ENCODE results near the gene ESYT2.
A peak's percentile ranks its signal among the peaks of the same experiment; 100 is the strongest.
"Not testable (repeated sequence)": the region's sequence is repeated elsewhere in the genome, so short reads cannot be mapped to it uniquely, and the experiment has no call there.

The ESYT2 gene, protein sequence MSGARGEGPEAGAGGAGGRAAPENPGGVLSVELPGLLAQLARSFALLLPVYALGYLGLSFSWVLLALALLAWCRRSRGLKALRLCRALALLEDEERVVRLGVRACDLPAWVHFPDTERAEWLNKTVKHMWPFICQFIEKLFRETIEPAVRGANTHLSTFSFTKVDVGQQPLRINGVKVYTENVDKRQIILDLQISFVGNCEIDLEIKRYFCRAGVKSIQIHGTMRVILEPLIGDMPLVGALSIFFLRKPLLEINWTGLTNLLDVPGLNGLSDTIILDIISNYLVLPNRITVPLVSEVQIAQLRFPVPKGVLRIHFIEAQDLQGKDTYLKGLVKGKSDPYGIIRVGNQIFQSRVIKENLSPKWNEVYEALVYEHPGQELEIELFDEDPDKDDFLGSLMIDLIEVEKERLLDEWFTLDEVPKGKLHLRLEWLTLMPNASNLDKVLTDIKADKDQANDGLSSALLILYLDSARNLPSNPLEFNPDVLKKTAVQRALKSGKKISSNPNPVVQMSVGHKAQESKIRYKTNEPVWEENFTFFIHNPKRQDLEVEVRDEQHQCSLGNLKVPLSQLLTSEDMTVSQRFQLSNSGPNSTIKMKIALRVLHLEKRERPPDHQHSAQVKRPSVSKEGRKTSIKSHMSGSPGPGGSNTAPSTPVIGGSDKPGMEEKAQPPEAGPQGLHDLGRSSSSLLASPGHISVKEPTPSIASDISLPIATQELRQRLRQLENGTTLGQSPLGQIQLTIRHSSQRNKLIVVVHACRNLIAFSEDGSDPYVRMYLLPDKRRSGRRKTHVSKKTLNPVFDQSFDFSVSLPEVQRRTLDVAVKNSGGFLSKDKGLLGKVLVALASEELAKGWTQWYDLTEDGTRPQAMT

DNA sequence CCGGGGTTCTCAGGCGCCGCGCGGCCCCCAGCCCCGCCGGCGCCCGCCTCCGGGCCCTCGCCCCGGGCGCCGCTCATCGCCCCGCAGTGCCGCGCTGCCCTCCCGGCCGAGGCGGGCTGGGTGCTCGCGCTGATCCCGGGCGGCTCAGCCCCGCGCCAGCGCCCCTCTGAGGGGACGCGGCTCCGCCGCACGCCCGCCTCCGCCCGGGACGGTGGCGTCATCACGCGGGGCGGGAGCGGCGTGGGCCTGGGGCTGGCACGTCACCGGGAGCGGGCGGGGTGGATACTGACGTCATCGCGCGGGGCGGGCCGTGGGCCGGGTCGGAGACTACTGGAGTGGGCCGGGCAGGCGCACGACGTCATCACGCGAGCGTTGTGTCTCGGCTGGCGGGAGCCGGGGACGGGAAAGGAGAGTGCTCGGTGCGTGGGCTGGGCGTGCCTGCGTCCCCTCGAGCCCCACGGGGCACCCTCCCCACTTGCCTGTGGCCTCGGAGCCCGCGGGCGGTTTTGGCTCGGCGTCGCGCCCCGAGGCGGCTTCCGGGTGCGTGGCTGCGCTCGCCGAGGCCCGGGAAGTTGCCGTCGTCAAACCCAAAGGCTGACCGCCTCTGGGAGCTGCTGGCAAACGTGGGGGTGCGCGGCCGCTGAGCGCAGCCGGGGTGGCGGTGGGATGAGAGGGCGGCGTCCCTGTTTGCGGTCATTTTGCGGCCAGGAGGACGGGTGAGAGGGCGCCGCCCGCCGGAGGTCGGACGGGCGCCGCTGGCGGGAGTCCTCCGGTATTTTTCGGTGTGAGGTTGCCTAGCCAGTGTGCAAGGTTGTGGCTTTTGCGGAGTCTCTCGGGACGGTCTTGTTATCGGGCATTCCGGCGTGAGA lies at the start of gene ESYT2:
Gene ESYT2 (minus strand): TSS at position 168 of the 869 bp plus-strand sequence. CDS start 91 bp downstream, at position 77.
- peak; percentile 95 to 99 for DNase-seq

- DNase-seq = not testable (repeated sequence)
Observed at GRCh38 chr7:158878151-158879079, 49.1 kb upstream of the ESYT2 start.

DNA sequence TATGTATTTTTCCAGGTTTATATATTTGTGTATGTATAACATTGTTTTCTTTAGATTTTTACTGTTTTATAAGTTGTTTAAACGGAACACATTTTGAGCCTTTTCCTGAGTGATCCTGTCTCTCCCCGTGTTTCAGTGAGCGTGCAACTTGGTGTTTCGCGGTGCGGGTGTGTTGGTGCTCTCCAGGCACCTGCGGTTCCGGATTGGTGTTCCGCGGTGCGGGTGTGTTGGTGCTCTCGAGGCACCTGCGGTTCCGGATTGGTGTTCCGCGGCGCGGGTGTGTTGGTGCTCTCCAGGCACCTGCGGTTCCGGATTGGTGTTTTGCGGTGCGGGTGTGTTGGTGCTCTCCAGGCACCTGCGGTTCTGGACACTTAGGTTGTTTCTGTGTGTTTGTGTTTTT lies 47.7 kb upstream of the ESYT2 start:
- DNase-seq = no peak

GRCh38 chr7:158869876-158870275 lies 40.6 kb upstream of the ESYT2 start:
- DNase-seq = no peak

- DNase-seq = no peak
Observed at GRCh38 chr7:158868764-158869410, 39.6 kb upstream of the ESYT2 start.

- DNase-seq = no peak
Observed at GRCh38 chr7:158867214-158867984, 38.1 kb upstream of the ESYT2 start.

DNA sequence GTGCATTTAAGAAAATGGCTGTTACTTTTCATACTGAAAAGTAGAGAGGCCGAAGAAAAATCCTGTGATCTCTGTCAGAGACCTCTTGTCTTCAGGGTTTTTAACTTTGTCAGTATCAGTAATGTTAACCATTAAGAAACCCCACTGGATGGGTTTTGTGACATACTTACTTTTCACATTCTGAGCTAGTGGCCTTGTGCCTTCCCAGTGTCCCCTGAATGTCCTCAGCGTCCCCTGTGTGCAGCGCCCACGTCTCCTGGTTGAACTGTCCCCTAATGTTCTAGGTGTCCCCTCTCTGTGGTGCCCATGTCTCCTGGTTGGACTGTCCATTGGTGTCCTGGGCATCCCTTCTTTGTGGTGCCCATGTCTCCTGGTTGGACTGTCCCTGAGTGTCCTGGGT lies 36.7 kb upstream of the ESYT2 start:
- DNase-seq = no peak

DNA sequence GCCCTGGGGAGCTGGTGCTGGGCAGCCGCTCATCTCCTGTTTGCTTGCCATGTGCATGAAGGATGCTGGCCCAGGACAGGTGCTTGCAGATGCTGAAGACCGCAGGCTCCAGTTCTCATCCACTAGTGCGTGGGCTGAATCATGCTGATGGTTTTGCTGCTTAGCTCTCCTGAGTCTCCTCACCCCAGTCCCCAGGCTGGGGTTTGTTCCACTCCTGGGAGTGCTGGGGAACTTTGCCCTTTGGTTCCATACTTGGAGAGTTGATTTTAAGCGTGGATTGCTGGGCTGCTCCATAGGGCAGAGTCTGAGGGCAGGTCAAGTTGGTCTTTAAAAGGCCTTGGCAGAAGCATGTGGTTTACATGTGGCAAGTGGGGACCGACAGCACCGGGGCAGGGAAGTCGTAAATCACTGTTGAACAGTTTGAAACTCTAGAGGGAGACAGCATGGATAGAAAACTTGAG lies 36.2 kb upstream of the ESYT2 start:
- peak; percentile 40 to 42 for DNase-seq

- no peak for DNase-seq
Observed at GRCh38 chr7:158864833-158865232, 35.5 kb upstream of the ESYT2 start.

DNA sequence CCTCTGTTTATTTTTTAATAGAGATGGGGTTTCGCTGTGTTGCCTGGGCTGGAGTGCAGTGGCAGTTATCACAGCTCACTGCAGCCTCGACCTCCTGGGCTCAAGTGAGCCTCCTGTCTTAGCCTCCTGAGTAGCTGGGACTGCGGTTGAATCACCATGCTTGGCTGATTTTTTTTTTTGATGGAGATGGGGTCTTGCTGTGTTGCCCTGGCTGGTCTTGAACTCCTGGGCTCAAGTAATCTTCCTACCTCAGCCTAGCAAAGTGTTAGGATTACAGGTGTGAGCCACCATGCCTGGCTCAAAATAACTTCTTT lies 35.2 kb upstream of the ESYT2 start:
- no peak for DNase-seq

DNA sequence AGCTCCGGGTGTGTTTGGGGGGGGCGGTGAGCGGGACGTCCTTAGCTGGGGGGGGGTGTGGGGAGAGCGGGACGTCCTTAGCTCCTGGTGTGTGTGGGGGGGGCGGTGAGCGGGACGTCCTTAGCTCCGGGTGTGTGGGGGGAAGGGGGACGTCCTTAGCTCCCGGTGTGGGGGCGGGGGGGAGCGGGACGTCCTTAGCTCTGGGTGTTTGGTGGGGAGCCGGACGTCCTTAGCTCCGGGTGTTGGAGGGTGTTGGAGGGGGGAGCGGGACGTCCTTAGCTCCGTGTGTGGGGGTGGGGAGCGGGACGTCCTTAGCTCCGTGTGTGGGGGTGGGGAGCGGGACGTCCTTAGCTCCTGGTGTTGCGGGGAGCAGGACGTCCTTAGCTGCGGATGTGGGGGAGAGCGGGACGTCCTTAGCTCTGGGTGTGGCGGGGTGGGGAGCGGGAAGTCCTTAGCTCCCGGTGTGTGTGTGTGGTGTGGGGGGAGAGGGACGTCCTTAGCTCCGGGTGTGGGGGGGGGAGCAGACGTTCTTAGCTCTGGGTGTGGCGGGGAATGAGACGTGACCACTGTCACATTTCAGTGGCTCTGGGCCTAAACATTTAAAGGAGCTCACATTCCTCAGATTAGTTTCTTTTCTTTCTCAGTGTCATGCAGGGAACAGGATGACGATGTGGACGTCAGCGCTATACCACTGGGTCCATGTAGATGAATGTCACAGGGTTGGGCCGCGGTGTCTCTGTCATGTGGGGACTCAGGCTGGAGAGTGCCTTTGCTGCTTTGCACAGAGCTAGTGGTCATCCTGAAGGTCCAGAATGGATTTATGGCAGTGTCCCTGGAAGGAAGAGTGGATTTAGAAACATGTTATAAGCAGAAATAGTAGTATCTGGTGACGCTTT lies 34.5 kb upstream of the ESYT2 start:
- peak; percentile 40 to 67 for DNase-seq

- not testable (repeated sequence) for DNase-seq
Observed at GRCh38 chr7:158862985-158863610, 33.8 kb upstream of the ESYT2 start.

DNA sequence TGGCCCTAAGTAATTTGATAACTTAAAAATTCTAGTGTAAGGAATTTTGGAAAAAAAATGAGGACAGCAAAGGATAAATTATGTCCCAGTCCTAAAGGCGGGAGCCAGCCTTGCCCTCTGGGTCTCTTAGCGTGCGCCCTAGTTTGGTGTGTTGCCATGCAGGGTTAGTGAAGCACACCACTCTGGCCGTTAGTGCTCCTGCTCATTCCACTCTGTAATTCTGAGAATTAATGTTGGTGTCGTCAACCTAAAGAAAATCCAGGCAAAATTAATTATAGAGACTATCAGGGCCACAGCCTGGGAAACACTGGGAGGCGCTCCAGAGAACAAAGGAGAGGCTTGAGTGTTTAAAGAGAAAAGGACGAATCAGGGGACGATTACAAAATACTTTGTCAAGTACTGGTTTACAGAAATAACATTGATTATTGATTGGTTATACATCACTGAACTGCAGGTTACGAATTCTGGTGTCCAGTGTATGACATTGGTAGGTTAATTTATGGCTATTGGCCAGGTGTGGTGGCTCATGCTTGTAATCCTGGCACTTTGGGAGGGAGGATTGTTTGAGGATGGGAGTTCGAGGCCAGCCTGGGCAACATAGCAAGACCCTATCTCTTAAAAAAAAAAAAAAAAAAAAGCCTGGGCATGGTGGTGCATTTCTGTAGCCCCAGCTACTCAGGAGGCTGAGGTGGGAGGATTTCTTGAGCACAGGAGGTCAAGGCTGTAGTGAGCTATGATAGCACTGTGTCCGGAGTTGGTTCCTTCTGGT lies 32.8 kb upstream of the ESYT2 start:
- no peak for DNase-seq

DNA sequence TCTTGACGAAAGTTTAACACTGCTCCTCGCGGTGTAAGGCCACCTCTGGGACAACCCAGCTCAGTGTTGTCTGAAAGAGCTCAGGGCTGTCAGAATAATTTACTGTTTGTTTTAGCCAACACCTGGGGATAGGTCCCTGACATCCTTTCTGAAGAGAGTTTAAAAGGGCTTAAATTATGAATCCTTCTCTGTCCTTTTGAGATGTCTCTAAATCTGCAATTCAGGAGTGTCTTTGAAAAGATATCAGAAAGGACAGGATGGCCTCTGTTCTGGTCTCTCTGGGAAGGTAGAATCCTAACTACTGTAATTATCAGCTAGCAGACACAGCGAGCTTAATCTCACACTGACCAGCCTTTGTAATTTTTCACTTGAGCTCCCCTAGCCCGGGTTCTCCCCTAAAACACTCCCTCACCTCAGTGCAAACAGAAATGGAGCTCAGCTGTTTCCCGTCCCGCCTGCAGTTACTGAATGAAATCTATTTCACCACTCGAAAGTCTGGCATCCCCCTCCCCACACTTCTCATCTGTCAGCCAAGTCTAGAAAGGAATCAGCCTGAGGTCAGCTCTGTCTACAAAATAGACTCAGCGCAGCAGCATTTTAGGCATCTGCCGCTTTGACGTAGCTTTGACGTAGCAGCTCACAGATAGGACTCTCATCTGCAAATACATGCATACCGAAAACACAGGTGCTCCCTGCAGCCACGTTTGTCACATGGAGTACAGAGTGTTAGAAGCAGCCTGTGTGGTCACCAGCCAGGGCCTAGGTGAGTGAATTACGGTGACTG lies 31.9 kb upstream of the ESYT2 start:
- DNase-seq = no peak

DNA sequence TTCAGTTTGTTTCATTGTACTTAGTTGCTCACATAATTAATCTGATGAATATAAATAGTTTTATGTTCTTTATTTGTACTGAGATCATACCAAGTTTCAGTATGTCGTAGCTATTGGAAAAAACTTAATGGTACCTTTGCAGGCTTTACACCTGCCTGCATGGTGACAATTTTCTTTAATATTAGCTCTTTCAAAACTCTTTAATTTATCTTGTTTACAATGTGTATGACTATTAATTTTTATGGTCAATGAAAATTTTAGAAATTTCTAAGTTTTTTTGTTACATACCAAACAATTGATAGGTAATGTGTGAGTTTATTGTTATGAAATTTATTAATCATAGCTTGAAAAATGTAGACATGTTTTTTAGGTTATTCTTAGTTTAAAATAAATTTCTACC lies 31.1 kb upstream of the ESYT2 start:
- DNase-seq = no peak

GRCh38 chr7:158858592-158859503 lies 29.5 kb upstream of the ESYT2 start:
- peak in 1 of 2 experiments; percentile 70 for DNase-seq

Measured in NCI-H187 (cell line).